Measurements from ENCODE around the gene CBFB. TPM values are rescaled to one million over a fixed set of nuclear protein-coding genes. Genes with fewer than 3 reads are reported as not detected.

CBFB gene
- total and polyA plus RNA-seq, 2 of the 4 experiments (the other 2 are of a cell fraction) = 44.2 to 48.0 TPM

DNA sequence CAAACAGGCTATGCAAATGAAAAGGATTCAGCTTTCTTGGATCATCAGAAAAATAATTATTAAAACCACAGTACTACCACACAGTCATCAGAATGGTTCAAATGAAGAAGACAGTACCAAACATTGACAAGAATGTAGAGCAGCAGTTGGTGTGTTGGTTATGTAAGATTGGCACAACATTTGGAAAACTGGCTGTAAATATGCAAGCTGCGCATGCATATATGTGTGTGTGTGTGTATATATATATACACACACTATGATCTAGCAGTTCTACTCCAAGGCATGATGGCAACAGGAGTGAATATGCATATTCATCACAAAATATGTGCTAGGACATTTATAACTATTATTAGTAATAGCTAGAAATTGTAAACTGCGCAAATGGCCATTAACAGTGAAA, 46.4 kb downstream of the CBFB start:
- TF ChIP-seq SMC3 (IDR thresholded peaks at IDR 0.05; ENCODE audit: low read depth, low read length) = no peak
- TF ChIP-seq CEBPB (IDR thresholded peaks at IDR 0.05; ENCODE audit: low read depth, low read length) = no peak
- TF ChIP-seq RFX5 (IDR thresholded peaks at IDR 0.05; ENCODE audit: low read depth, low read length) = no peak
- no peak for TF ChIP-seq RAD21 (IDR thresholded peaks at IDR 0.05; ENCODE audit: low read length)
- no peak for TF ChIP-seq FOS (IDR thresholded peaks at IDR 0.05; ENCODE audit: low read depth, low read length)
- TF ChIP-seq, protein P1, sequence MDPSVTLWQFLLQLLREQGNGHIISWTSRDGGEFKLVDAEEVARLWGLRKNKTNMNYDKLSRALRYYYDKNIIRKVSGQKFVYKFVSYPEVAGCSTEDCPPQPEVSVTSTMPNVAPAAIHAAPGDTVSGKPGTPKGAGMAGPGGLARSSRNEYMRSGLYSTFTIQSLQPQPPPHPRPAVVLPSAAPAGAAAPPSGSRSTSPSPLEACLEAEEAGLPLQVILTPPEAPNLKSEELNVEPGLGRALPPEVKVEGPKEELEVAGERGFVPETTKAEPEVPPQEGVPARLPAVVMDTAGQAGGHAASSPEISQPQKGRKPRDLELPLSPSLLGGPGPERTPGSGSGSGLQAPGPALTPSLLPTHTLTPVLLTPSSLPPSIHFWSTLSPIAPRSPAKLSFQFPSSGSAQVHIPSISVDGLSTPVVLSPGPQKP (IDR thresholded peaks at IDR 0.05; ENCODE audit: borderline replicate concordance, low read depth, low read length) = no peak
- no peak for TF ChIP-seq BHLHE40 (IDR thresholded peaks at IDR 0.05; ENCODE audit: low read depth, low read length)
- TF ChIP-seq, protein P2, sequence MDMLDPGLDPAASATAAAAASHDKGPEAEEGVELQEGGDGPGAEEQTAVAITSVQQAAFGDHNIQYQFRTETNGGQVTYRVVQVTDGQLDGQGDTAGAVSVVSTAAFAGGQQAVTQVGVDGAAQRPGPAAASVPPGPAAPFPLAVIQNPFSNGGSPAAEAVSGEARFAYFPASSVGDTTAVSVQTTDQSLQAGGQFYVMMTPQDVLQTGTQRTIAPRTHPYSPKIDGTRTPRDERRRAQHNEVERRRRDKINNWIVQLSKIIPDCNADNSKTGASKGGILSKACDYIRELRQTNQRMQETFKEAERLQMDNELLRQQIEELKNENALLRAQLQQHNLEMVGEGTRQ (IDR thresholded peaks at IDR 0.05; ENCODE audit: low read depth, low read length) = no peak
- no peak for TF ChIP-seq POLR2A (IDR thresholded peaks at IDR 0.05; ENCODE audit: low read depth, low read length)
- TF ChIP-seq MXI1 (IDR thresholded peaks at IDR 0.05; ENCODE audit: borderline replicate concordance, low read depth, low read length) = no peak
- TF ChIP-seq MAFK (IDR thresholded peaks at IDR 0.05; ENCODE audit: low read depth, low read length) = no peak
- TF ChIP-seq MAZ (IDR thresholded peaks at IDR 0.05; ENCODE audit: borderline replicate concordance, low read depth, low read length) = no peak
- TF ChIP-seq RCOR1 (IDR thresholded peaks at IDR 0.05; ENCODE audit: insufficient replicate concordance, low read length) = no peak
- TF ChIP-seq, protein P3, sequence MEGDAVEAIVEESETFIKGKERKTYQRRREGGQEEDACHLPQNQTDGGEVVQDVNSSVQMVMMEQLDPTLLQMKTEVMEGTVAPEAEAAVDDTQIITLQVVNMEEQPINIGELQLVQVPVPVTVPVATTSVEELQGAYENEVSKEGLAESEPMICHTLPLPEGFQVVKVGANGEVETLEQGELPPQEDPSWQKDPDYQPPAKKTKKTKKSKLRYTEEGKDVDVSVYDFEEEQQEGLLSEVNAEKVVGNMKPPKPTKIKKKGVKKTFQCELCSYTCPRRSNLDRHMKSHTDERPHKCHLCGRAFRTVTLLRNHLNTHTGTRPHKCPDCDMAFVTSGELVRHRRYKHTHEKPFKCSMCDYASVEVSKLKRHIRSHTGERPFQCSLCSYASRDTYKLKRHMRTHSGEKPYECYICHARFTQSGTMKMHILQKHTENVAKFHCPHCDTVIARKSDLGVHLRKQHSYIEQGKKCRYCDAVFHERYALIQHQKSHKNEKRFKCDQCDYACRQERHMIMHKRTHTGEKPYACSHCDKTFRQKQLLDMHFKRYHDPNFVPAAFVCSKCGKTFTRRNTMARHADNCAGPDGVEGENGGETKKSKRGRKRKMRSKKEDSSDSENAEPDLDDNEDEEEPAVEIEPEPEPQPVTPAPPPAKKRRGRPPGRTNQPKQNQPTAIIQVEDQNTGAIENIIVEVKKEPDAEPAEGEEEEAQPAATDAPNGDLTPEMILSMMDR (conservative IDR thresholded peaks at IDR 0.05; ENCODE audit: low read depth, low read length) = no peak
- no peak for TF ChIP-seq NFE2L2 (IDR thresholded peaks at IDR 0.05; ENCODE audit: low read depth, low read length)
- no peak for TF ChIP-seq CHD1 (IDR thresholded peaks at IDR 0.05; ENCODE audit: low read depth, low read length)
- H3K27me3 ChIP-seq (ENCODE audit: control insufficient read depth, insufficient read depth, low read length) = no peaks in the 10 kb centered on the region
- no peak overlapping the region for H3K23ac ChIP-seq (ENCODE audit: low read depth, low read length)
- no peaks in the 10 kb centered on the region for H3K9me3 ChIP-seq (ENCODE audit: control insufficient read depth, insufficient read depth, low read length)
- H2BK5ac ChIP-seq (ENCODE audit: low read depth, low read length, poor library complexity, severe bottlenecking) = no peak overlapping the region
- H4K5ac ChIP-seq (ENCODE audit: low read depth, low read length) = no peak overlapping the region
- no peak overlapping the region for H4K8ac ChIP-seq (ENCODE audit: low read depth in 2 of 2, low read length in 2 of 2)
- no peak overlapping the region for H3K4ac ChIP-seq (ENCODE audit: low read depth, low read length)
- H3K56ac ChIP-seq (ENCODE audit: extremely low read depth, insufficient read depth, low read length) = no peak overlapping the region
- no peak overlapping the region for H3K4me2 ChIP-seq (ENCODE audit: low read depth, low read length)
- H2BK20ac ChIP-seq (ENCODE audit: low read depth, low read length) = no peak overlapping the region
- no CpG with 5 or more reads among the region's 2 CpGs for WGBS, 2 experiments (ENCODE audit: extremely low coverage in 2 of 2, insufficient read length in 1 of 2)
- dilution Hi-C loops (cut with HindIII; ENCODE audit: low sequenced_read_pairs, unreplicated experiment) (no loop called here), intact Hi-C loops (cut with micrococcal nuclease) (no loop called here), in situ Hi-C loops (cut with MboI; ENCODE audit: low sequenced_read_pairs) (no loop called here)
- no peak for DNase-seq
- H3K4me1 ChIP-seq (ENCODE audit: control insufficient read depth, insufficient read depth, low read length) = no peaks in the 10 kb centered on the region; the same call in 1 of the 2 replicates
- peaks cover 30 to 57% of the 10 kb centered on the region in 2 experiments for H3K79me1 ChIP-seq (ENCODE audit: low read depth in 1 of 2, low read length in 2 of 2)
- no peak overlapping the region for H3K4me3 ChIP-seq (ENCODE audit: insufficient read depth, low read depth, low read length)
- no peak overlapping the region for H3K9ac ChIP-seq (ENCODE audit: low read depth, low read length)
- no peak overlapping the region for H2BK15ac ChIP-seq (ENCODE audit: low read depth, low read length)
- no peak overlapping the region for H3K14ac ChIP-seq (replicated peaks; ENCODE audit: low read depth, low read length)
- no peak overlapping the region for H2AFZ ChIP-seq (replicated peaks; ENCODE audit: low read length, poor library complexity)
- no peak overlapping the region for H3K27ac ChIP-seq (ENCODE audit: insufficient read depth, low read length)
- no TSS peak for BruUV-seq (replicated peaks)
- 0 out of 2 replicates have a peak, but pooled peaks cover 7% of the 10 kb centered on the region for H3K9me1 ChIP-seq (ENCODE audit: insufficient read depth, low read length)
- no peak overlapping the region for H2AK5ac ChIP-seq (ENCODE audit: low read depth, low read length)
- no peak overlapping the region for H2BK120ac ChIP-seq (ENCODE audit: low read depth, low read length)
- H3K18ac ChIP-seq (ENCODE audit: low read depth, low read length) = no peak overlapping the region
- no peak for ATAC-seq (ENCODE audit: low read depth)
- POLR2A ChIA-PET (ENCODE audit: unreplicated experiment) = no interaction called here
- H2AK9ac ChIP-seq (replicated peaks; ENCODE audit: low read depth, low read length, poor library complexity) = no peak overlapping the region
- CTCF ChIA-PET = no interaction called here
- H3K36me3 ChIP-seq (ENCODE audit: control insufficient read depth, insufficient read depth, low read length) = peaks cover 17% of the 10 kb centered on the region
- H4K20me1 ChIP-seq (ENCODE audit: insufficient read depth, low read length) = peaks cover 3% of the 10 kb centered on the region; the same call in 1 of the 2 replicates
- H4K91ac ChIP-seq (ENCODE audit: insufficient read depth, low read depth, low read length) = no peak overlapping the region

Measured in IMR-90 (cell line).